ENCODE results near the gene CST3. TPM values are rescaled to one million over a fixed set of nuclear protein-coding genes. Genes with fewer than 3 reads are reported as not detected.

The CST3 gene
- total RNA-seq, 1 experiment from 2014 or later, result 181 TPM

GRCh38 chr20:23629017-23629541, 8.7 kb downstream of the CST3 start (continued):
- TF ChIP-seq CTCF (IDR thresholded peaks at IDR 0.05 in 2 of 3, conservative IDR thresholded peaks at IDR 0.05 in 1 of 3; ENCODE audit: borderline replicate concordance in 1 of 3, insufficient read depth in 1 of 3, low read depth in 2 of 3, low read length in 2 of 3), result no peak
- no peak for TF ChIP-seq RAD21 (IDR thresholded peaks at IDR 0.05; ENCODE audit: low read depth)

- POLR2A ChIA-PET, result interaction anchor here (1.0 kb wide), 1 partner anchor 9 kb away, joined by 5 read pairs; the partner anchor contains the start of gene CST3
- H3K27ac ChIP-seq (ENCODE audit: low read depth, low read length), result peak overlapping the region; percentile 34; the same call in 1 of the 2 replicates
Observed at GRCh38 chr20:23628402-23629016, 9.2 kb downstream of the CST3 start.

More at GRCh38 chr20:23628402-23629016, 9.2 kb downstream of the CST3 start:
- intact Hi-C loops (cut with micrococcal nuclease), result no loop called here
- H3K79me2 ChIP-seq (ENCODE audit: insufficient read depth, low read length), result no peaks in the 10 kb centered on the region
- no peaks in the 10 kb centered on the region for H3K36me3 ChIP-seq (ENCODE audit: control insufficient read depth in 1 of 2, insufficient read depth in 2 of 2, low read length in 2 of 2)
- H4K20me1 ChIP-seq (ENCODE audit: insufficient read depth), result no peaks in the 10 kb centered on the region
- no TSS peak for BruUV-seq (replicated peaks)
- DNase-seq (ENCODE audit: low read depth, low spot score) (no peak), ATAC-seq (peak; percentile 5; the same call in 1 of the 2 replicates)
- no peaks in the 10 kb centered on the region for H3K27me3 ChIP-seq (ENCODE audit: insufficient read depth, low read length)
- TF ChIP-seq POLR2A (IDR thresholded peaks at IDR 0.05; ENCODE audit: borderline replicate concordance, extremely low read depth, insufficient read depth, insufficient read length) (no peak), JUND (IDR thresholded peaks at IDR 0.05) (no peak), EZH2 (IDR thresholded peaks at IDR 0.05) (no peak), SP1 (IDR thresholded peaks at IDR 0.05; ENCODE audit: low read depth) (no peak), TCF7L2 (IDR thresholded peaks at IDR 0.05; ENCODE audit: borderline replicate concordance, extremely low read depth, insufficient read depth, insufficient read length) (no peak), CEBPB (IDR thresholded peaks at IDR 0.05; ENCODE audit: low read depth) (no peak), SRF (IDR thresholded peaks at IDR 0.05; ENCODE audit: low read depth) (no peak)
- H3K9ac ChIP-seq (ENCODE audit: low read length), result peak overlapping the region; percentile 42
- peaks cover 0 to 8% of the 10 kb centered on the region in 2 experiments; a peak in 1 of 4 replicates for H3K9me3 ChIP-seq (ENCODE audit: control insufficient read depth in 1 of 2, insufficient read depth in 1 of 2, low read depth in 1 of 2, low read length in 2 of 2)
- peaks cover 20 to 44% of the 10 kb centered on the region in 2 experiments for H3K4me1 ChIP-seq (ENCODE audit: control insufficient read depth in 1 of 2, insufficient read depth in 2 of 2, low read length in 2 of 2)
- H2AFZ ChIP-seq (ENCODE audit: low read depth, low read length, poor library complexity, severe bottlenecking), result peak overlapping the region; percentile 92
- H3K9me2 ChIP-seq (ENCODE audit: insufficient read depth), result no peaks in the 10 kb centered on the region
- 0 out of 4 replicates have a peak overlapping the region, but pooled peaks of 1 of the 2 experiments have one; percentile 19 for H3K4me3 ChIP-seq (replicated peaks in 1 of 2; ENCODE audit: low read depth in 1 of 2, low read length in 2 of 2)
- CTCF ChIA-PET, result no interaction called here
- H3K4me2 ChIP-seq (ENCODE audit: low read length), result peak overlapping the region; percentile 67
- RAD21 ChIA-PET (ENCODE audit: low non-redundant PET in 1 of 2, low total read pairs in 2 of 2, uncharacterized antibody in 2 of 2, unreplicated experiment in 2 of 2), result no interaction called here

Measured in HCT116 (cell line).